H1 (cell line): ENCODE results near the gene GALNT13. TPM values are rescaled to one million over a fixed set of nuclear protein-coding genes. Genes with fewer than 3 reads are reported as not detected.

Source experiments
- CTCF ChIA-PET: fragments of 300-600 bp; sonication (Branson Sonifier 250); formaldehyde crosslinking; loops from one replicate; lab custom pipeline; 2021; ENCODE audit not compliant: partially characterized antibody; lab: Charles Lee
- POLR2A ChIA-PET: fragments of 300-600 bp; sonication (Branson Sonifier 250); formaldehyde crosslinking; loops from one replicate; lab custom pipeline; 2021; ENCODE audit warnings: inconsistent platforms; ENCODE audit not compliant: partially characterized antibody; lab: Charles Lee
- DNase-seq, 2 experiments: peaks; one replicate each; pipeline versions ENCODE4 v3.0.0 to v3.0.0-alpha.2; 2010 to 2022; ENCODE audit warnings: low spot score in 2 of 2, low read depth in 1 of 2, mixed read lengths in 1 of 2
- FAIRE-seq: peaks from 2 replicates; lab custom pipeline; 2011; peaks lifted over from hg19 to GRCh38; lab: Jason Lieb, UNC
- H2AFZ ChIP-seq: 2 replicates; pipeline ENCODE4 v1.8.1; 2012; ENCODE audit warnings: low read length, inconsistent platforms
- H2AK5ac ChIP-seq: 2 replicates; pipeline ENCODE4 v1.6.1; 2013; ENCODE audit warnings: low read depth, low read length
- H2BK120ac ChIP-seq: replicated peaks from 2 replicates; pipeline ENCODE3; 2013; ENCODE audit warnings: low read depth, low read length, inconsistent platforms
- H2BK12ac ChIP-seq: 2 replicates; pipeline ENCODE4 v1.6.1; 2013; ENCODE audit warnings: low read depth, low read length
- H2BK15ac ChIP-seq: 2 replicates; pipeline ENCODE4 v1.6.1; 2013; ENCODE audit warnings: low read length
- H2BK20ac ChIP-seq: 2 replicates; pipeline ENCODE4 v1.6.1; 2013; ENCODE audit warnings: low read length
- H2BK5ac ChIP-seq: 2 replicates; pipeline ENCODE4 v1.6.1; 2013; ENCODE audit warnings: low read depth, low read length
- H3K14ac ChIP-seq: 2 replicates; pipeline ENCODE4 v1.6.1; 2013; ENCODE audit warnings: inconsistent platforms; ENCODE audit not compliant: insufficient read length
- H3K18ac ChIP-seq: 2 replicates; pipeline ENCODE4 v1.6.1; 2013; ENCODE audit warnings: low read length; ENCODE audit errors: extremely low read depth
- H3K23ac ChIP-seq: 2 replicates; pipeline ENCODE4 v1.6.1; 2013; ENCODE audit warnings: inconsistent platforms; ENCODE audit not compliant: insufficient read length
- H3K23me2 ChIP-seq: 2 replicates; pipeline ENCODE4 v1.6.1; 2013; ENCODE audit warnings: low read depth, low read length
- H3K27ac ChIP-seq: 2 replicates; pipeline ENCODE4 v1.6.1; 2011; ENCODE audit warnings: low read depth, low read length, inconsistent platforms
- H3K27me3 ChIP-seq, 4 experiments: replicated peaks in 1 of 4; 1 replicate in 1 of 4; 2 replicates in 3 of 4; pipeline versions ENCODE4 v1.6.1 to v1.8.1; 2011 to 2013; ENCODE audit warnings: low read length in 3 of 4, mild to moderate bottlenecking in 3 of 4, inconsistent platforms in 2 of 4, mixed read lengths in 2 of 4, moderate library complexity in 1 of 4; ENCODE audit not compliant: control insufficient read depth in 3 of 4, insufficient read depth in 3 of 4; ENCODE audit errors: extremely low read depth in 1 of 4
- H3K36me3 ChIP-seq, 4 experiments: 2 replicates each; pipeline versions ENCODE4 v1.6.1 to v1.8.1; 2011 to 2013; ENCODE audit warnings: mild to moderate bottlenecking in 4 of 4, low read length in 3 of 4, moderate library complexity in 2 of 4, control low read depth in 1 of 4, inconsistent platforms in 1 of 4; ENCODE audit not compliant: insufficient read depth in 4 of 4, control insufficient read depth in 2 of 4
- H3K4ac ChIP-seq: replicated peaks from 2 replicates; pipeline ENCODE3; 2013; ENCODE audit warnings: low read length, low read depth, mixed read lengths, inconsistent platforms; ENCODE audit not compliant: insufficient read length
- H3K4me1 ChIP-seq, 4 experiments: replicated peaks in 1 of 4; 1 replicate in 1 of 4; 2 replicates in 3 of 4; pipeline versions ENCODE4 v1.6.1 to v1.8.1; 2011 to 2013; ENCODE audit warnings: low read length in 3 of 4, inconsistent platforms in 2 of 4, mixed read lengths in 1 of 4; ENCODE audit not compliant: insufficient read depth in 4 of 4, control insufficient read depth in 3 of 4
- H3K4me2 ChIP-seq, 2 experiments: 2 replicates each; pipeline versions ENCODE4 v1.6.1 to v1.8.1; 2011 to 2013; ENCODE audit warnings: low read depth in 2 of 2, low read length in 2 of 2, control low read depth in 1 of 2, inconsistent platforms in 1 of 2, mild to moderate bottlenecking in 1 of 2; ENCODE audit not compliant: insufficient read depth in 1 of 2
- H3K4me3 ChIP-seq, 4 experiments: fragments of 200-600, 300-600 bp in 1 of 4; sonication (generic), shearing (Covaris generic), sonication (Bioruptor Twin) in 1 of 4; 2 replicates each; pipeline versions ENCODE4 v1.5.1 to v1.8.1; 2011 to 2016; ENCODE audit warnings: low read length in 4 of 4, low read depth in 3 of 4, control low read depth in 2 of 4, inconsistent platforms in 2 of 4, mild to moderate bottlenecking in 2 of 4, mixed read lengths in 1 of 4, moderate library complexity in 1 of 4; ENCODE audit not compliant: insufficient read depth in 2 of 4; ENCODE audit errors: extremely low read depth in 1 of 4
- H3K56ac ChIP-seq: replicated peaks from 2 replicates; pipeline ENCODE3; 2013; ENCODE audit warnings: low read depth, mild to moderate bottlenecking, mixed read lengths, low read length, inconsistent platforms; ENCODE audit not compliant: insufficient read length
- H3K79me1 ChIP-seq: 2 replicates; pipeline ENCODE4 v1.6.1; 2013; ENCODE audit warnings: low read depth, low read length, control low read depth
- H3K79me2 ChIP-seq, 2 experiments: 2 replicates each; pipeline versions ENCODE4 v1.6.1 to v1.8.1; 2012 to 2013; ENCODE audit warnings: low read length in 2 of 2, mild to moderate bottlenecking in 2 of 2, inconsistent platforms in 1 of 2; ENCODE audit not compliant: insufficient read depth in 2 of 2, control insufficient read depth in 1 of 2
- H3K9ac ChIP-seq, 4 experiments: replicated peaks in 1 of 4; 1 replicate in 1 of 4; 2 replicates in 3 of 4; pipeline versions ENCODE4 v1.6.1 to v1.8.1; 2011 to 2013; ENCODE audit warnings: low read depth in 3 of 4, low read length in 3 of 4, control low read depth in 2 of 4, mild to moderate bottlenecking in 2 of 4, moderate library complexity in 2 of 4, inconsistent platforms in 1 of 4; ENCODE audit errors: extremely low read depth in 1 of 4
- H3K9me3 ChIP-seq, 2 experiments: 2 replicates each; pipeline versions ENCODE4 v1.6.1 to v1.8.1; 2012 to 2013; ENCODE audit warnings: mild to moderate bottlenecking in 2 of 2, moderate library complexity in 2 of 2, control low read depth in 1 of 2, inconsistent platforms in 1 of 2, low read depth in 1 of 2, low read length in 1 of 2, mixed read lengths in 1 of 2; ENCODE audit not compliant: insufficient read depth in 2 of 2
- H4K20me1 ChIP-seq, 2 experiments: replicated peaks in 1 of 2; 2 replicates each; pipeline versions ENCODE3 to v1.8.1; 2011 to 2013; ENCODE audit warnings: inconsistent platforms in 2 of 2, low read length in 2 of 2, mild to moderate bottlenecking in 1 of 2; ENCODE audit not compliant: insufficient read depth in 2 of 2, control insufficient read depth in 1 of 2
- H4K5ac ChIP-seq: 2 replicates; pipeline ENCODE4 v1.6.1; 2013; ENCODE audit warnings: low read length, low read depth, mixed read lengths, inconsistent platforms; ENCODE audit not compliant: insufficient read length
- H4K8ac ChIP-seq: 2 replicates; pipeline ENCODE4 v1.8.0; 2013; ENCODE audit warnings: mild to moderate bottlenecking, moderate library complexity, low read length, inconsistent platforms; ENCODE audit not compliant: insufficient read depth; ENCODE audit errors: extremely low read depth
- H4K91ac ChIP-seq: replicated peaks from 2 replicates; pipeline ENCODE3; 2013; ENCODE audit warnings: low read length, mixed read lengths, inconsistent platforms; ENCODE audit not compliant: insufficient read length
- WGBS, 2 experiments: shearing (Covaris generic) in 1 of 2; methylation state at CpG; one replicate each; pipeline versions ENCODE4 v1.1.6 to v1.1.7; 2013 to 2015; ENCODE audit warnings: low lambda C conversion rate in 2 of 2, mixed read lengths in 2 of 2, inconsistent platforms in 1 of 2, low coverage in 1 of 2, missing lambda C conversion rate in 1 of 2; ENCODE audit not compliant: insufficient replicate concordance in 2 of 2, insufficient coverage in 1 of 2, insufficient read length in 1 of 2; ENCODE audit errors: extremely low coverage in 1 of 2, missing lambda C conversion rate in 1 of 2; 5-methylcytosine and 5-hydroxymethylcytosine counted together
- polyA plus RNA-seq, 7 experiments: library from polyadenylated mRNA; depleted of rRNA in 3 of 7; stranded (reverse) in 5 of 7; unstranded in 2 of 7; fragments of >200 nt in 5 of 7; fragments of 200-250 nt in 2 of 7; gene quantifications; 1 replicate in 5 of 7; 2 replicates in 1 of 7; 4 replicates in 1 of 7; pipeline versions ENCODE4 v1.2.1 to v1.2.3, GENCODE V29; 2011 to 2013; ENCODE audit warnings: missing spikeins in 2 of 7, mixed read lengths in 2 of 7
- total RNA-seq: library from RNA; stranded (reverse); fragmentation: NEBNext Ultra II Directional; extraction: Animal tissue kit (Norgen Biotek cat#: 25700); gene quantifications from 2 replicates; pipeline ENCODE4 v1.2.1, GENCODE V29; 2021

The GALNT13 gene
- total and polyA plus RNA-seq, 2 of the 8 experiments (the other 6 are each of a cell fraction or from before 2014, with no cell fraction given): 3.2 to 9.6 TPM

GRCh38 chr2:154243685-154244084 is 372.0 kb downstream of the GALNT13 start:
- Histone ChIP-seq H3K27ac (no peak overlapping the region), H4K20me1 (no peaks in the 10 kb centered on the region), H4K91ac (no peak overlapping the region), H3K4me2 (no peak overlapping the region), H3K56ac (no peak overlapping the region), H2AFZ (no peak overlapping the region), H3K23ac (no peak overlapping the region), H3K4ac (no peak overlapping the region), H3K18ac (no peak overlapping the region), H3K14ac (no peak overlapping the region), H3K9me3 (no peaks in the 10 kb centered on the region), H3K79me2 (no peaks in the 10 kb centered on the region), H2BK20ac (no peak overlapping the region), H3K9ac (no peak overlapping the region), H2BK12ac (no peak overlapping the region), H2BK120ac (no peak overlapping the region), H4K8ac (no peak overlapping the region), H3K4me1 (peaks cover 3 to 8% (median 5%) of the 10 kb centered on the region in 4 experiments; a peak in 5 of 7 replicates), H3K27me3 (no peaks in the 10 kb centered on the region), H4K5ac (no peak overlapping the region), H3K23me2 (no peaks in the 10 kb centered on the region; the same call in 1 of the 2 replicates), H3K79me1 (no peaks in the 10 kb centered on the region), H2BK15ac (no peak overlapping the region), H2AK5ac (no peak overlapping the region), H2BK5ac (no peak overlapping the region), H3K36me3 (no peaks in the 10 kb centered on the region), H3K4me3 (no peak overlapping the region)
- FAIRE-seq: no peak
- DNase-seq: no peak
- WGBS, 2 experiments: 90% methylated on average over 1 of the region's 1 CpG; no CpG with 5 or more reads in 1 of the 2 experiments
- CTCF ChIA-PET: interaction anchor here (1.0 kb wide), 1 partner anchor 14 kb away, joined by 3 read pairs; no protein-coding TSS in a partner anchor
- POLR2A ChIA-PET: no interaction called here
